GM15510 (cell line): ENCODE data around the gene ERCC2.

ENCODE experiments used
- POLR2A ChIP-seq: IDR thresholded peaks from 3 replicates; pipeline ENCODE4 v1.6.1; 2011; ENCODE audit warnings: borderline replicate concordance; ENCODE audit not compliant: insufficient read length; ENCODE audit errors: extremely low read depth

ERCC2 gene

GRCh38 chr19:45368127-45368526, 2.2 kb downstream of the ERCC2 start:
- no peak for TF ChIP-seq POLR2A

GRCh38 chr19:45364696-45365095, 5.7 kb downstream of the ERCC2 start:
- no peak for TF ChIP-seq POLR2A

- no peak for TF ChIP-seq POLR2A
Measured at GRCh38 chr19:45363861-45364459, 6.4 kb downstream of the ERCC2 start.

GRCh38 chr19:45362291-45362690, 8.1 kb downstream of the ERCC2 start:
- TF ChIP-seq POLR2A, result no peak

- TF ChIP-seq POLR2A, result no peak
Measured at GRCh38 chr19:45361608-45362007, 8.8 kb downstream of the ERCC2 start.

GRCh38 chr19:45358213-45358792, 12.1 kb downstream of the ERCC2 start:
- TF ChIP-seq POLR2A, result no peak

- no peak for TF ChIP-seq POLR2A
Measured at GRCh38 chr19:45357445-45357783, 13.0 kb downstream of the ERCC2 start.

DNA sequence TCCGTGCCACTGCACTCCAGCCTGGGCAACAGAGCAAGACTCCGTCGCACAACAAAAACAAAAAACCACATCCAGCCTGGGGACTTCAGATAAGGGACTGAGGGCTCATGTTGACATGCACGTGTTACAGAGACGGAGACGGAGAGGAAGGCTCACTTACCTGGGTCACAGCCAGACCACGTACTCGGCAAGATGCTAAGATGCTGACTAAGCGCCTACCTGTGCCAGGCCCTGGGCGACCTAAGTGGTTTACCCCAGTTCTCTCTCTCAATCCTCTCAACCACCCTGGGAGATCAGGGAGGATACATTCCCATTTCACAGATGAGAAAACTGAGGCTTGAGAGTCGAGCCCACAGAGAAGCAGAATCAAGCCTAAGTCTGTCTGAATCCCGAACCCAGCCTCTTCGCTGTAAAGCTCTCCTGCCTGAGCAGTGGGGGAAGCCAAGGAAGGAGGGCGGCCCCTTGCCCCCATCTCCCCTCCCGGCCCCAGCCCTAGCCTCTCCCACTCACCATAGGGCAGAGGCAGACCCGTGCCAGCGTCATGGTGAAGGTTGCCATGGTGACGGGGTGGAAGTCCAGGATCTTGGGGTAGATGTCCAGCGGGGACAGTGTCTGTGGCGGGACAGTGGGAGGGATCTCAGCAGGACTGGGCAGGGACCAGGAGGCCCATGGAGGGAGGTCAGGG, 13.5 kb downstream of the ERCC2 start:
- no peak for TF ChIP-seq POLR2A

DNA sequence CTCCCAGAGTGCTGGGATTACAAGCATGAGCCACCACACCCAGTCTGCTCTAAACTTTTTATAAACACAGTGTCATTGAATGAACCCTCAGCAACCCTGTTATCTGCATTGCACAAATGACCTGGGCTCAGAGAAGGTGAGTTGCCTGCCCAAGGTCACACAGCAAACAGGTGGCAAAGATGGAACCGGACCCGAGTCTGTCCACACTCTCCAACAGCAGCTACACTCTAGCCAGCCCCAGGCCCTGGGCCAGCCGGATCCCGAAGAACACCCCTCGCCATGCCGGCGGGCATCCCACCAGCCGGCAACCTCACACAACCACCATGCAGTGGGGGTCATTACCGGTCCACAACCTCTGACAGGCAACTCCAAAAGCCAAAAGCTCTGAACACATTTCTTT, 14.5 kb downstream of the ERCC2 start:
- TF ChIP-seq POLR2A, result no peak

GRCh38 chr19:45355402-45355801, 15.0 kb downstream of the ERCC2 start:
- TF ChIP-seq POLR2A, result no peak

- no peak for TF ChIP-seq POLR2A
Measured at GRCh38 chr19:45354241-45354842, 16.0 kb downstream of the ERCC2 start.

DNA sequence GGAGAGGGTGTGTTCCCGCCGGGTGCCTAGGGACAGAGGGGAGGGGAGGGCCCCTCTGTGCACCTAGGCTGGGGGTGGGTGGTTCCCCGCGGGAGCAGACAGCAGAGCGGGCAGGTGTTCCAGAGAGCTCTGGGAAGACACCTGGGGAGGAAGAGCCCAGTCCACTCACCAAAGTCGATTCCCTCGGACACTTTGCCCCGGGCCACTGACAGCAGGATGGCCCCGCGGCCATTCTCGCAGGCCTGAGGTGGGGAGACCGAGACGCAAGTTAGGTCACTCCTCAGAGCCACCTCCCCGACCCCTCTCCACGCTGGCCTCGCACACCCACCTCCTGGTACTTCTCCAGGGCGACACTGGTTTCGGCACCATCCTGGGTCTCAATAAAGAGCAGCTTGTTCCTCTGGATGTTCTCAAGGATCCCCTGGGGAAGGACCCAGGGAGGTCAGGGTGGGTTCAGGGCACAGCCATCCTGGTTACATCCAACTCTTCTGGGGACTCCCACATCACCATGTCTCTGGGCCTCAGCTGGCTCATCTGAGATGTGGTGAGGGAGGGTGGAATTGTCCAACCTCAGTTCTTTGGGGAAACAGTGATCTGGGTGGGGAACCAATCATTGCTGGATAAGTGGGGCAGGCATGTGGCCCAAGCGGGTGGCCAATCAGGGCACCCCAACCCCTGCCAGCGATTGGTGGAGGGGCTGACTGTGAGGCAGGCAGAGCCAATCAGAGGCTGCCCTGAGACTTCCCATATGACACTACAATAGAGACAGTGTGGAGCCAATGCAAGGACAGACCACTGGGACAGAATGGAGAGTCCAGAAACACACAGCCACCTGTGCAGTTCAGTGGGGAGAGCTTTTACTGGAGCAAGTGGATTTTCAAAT, 17.2 kb downstream of the ERCC2 start:
- no peak for TF ChIP-seq POLR2A

DNA sequence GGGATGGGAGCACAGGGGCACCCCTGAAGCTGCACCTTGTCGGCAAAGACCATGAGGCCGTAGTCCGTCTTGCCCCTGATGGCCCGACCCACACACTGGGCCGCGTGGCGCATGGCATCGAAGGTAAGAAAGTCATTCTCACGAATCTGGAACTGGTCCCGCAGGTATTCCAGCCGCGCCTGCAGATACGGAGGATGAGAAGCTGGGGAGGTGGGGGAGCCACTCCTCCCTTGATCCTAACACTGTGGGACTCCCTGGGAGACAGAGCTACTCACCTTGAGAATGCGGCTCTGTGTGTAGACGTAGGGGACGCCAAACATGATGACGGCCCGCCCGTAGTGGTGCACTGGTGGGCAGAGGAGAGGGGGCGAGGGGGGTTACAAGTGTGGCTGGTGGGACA, 17.9 kb downstream of the ERCC2 start:
- no peak for TF ChIP-seq POLR2A

DNA sequence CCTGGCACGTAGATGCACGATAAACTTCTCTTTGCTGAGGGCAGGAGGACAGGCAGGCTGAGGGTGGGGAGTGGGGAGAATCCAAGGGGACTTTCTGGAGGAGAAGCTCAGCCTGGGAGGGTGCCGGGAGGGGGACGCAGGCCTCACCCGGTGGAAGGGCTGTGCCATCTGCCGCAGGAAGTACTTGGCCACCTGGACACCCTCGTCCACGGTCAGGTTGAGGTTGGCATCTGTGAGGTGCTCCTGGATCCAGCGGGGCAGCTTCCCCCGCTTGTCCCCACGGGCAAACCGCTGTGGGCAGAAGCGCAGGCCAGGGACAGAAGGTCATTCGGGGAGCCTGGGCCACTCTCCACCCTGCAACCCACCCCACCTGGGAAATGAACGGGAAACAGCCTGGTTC, 18.3 kb downstream of the ERCC2 start:
- TF ChIP-seq POLR2A, result no peak
